ENCODE measurements around the gene WDR55. TPM values are rescaled to one million over a fixed set of nuclear protein-coding genes. Genes with fewer than 3 reads are reported as not detected.
"Not testable (repeated sequence)": the region's sequence is repeated elsewhere in the genome, so short reads cannot be mapped to it uniquely, and the experiment has no call there.

The WDR55 gene
- total and polyA plus RNA-seq, 5 donors from 2014 or later: 17.6 to 47.5 (median 22.0) TPM

DNA sequence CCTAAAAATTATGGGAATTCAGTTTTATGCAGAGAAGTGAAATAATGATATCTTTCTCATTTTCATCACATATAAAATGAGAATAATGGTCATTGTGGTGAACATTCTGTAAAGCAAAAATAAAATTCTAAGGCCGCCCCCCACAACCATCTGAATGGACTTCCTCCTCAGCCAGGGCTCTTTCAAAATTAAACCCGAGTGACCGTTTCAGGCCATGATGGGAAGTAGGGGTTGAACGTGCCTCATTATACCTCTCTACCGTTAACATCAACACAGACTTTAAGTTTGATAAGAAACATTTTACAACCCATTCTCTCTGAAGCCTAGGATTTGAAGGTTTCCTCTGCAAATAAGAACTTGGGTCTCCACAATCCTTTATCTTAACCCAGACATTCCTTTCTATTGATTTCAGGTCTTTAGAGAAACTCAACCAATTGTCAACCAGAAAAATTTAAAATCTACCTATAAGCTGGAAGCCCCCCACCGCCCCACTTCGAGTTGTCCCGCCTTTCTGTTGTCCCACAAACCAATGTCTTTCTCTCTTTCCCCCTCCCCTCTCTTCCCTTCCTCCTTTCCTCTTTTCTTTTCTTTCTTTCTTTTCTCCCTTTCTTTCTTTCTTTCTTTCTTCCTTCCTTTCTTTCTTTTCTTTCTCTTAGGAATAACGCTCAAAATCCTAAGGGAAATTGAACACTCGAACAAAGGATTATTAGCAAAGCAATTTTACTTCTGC lies 27.2 kb upstream of the WDR55 start:
- peaks cover 6% of the 10 kb centered on the region for H3K36me3 ChIP-seq (ENCODE audit: control insufficient read depth, insufficient read depth, low read length)
- H3K4me1 Mint-ChIP-seq: peaks cover 18 to 52% (median 35%) of the 10 kb centered on the region in 4 donors

GRCh38 chr5:140638898-140639147 lies 25.9 kb upstream of the WDR55 start:
- not testable (repeated sequence) for H3K36me3 Mint-ChIP-seq; H3K27me3 Mint-ChIP-seq; DNase-seq; H3K9me3 Mint-ChIP-seq; H3K27me3 ChIP-seq (ENCODE audit: control insufficient read depth, insufficient read depth, low read length); ATAC-seq (ENCODE audit: low read depth in 2 of 2); H3K9me3 ChIP-seq (ENCODE audit: control insufficient read depth in 2 of 2, low read length in 2 of 2)
- H3K4me1 ChIP-seq (ENCODE audit: control insufficient read depth, insufficient read depth, low read length, poor library complexity, severe bottlenecking): peaks cover 16% of the 10 kb centered on the region
- peaks cover 11% of the 10 kb centered on the region for H3K36me3 ChIP-seq (ENCODE audit: control insufficient read depth, insufficient read depth, low read length)
- Mint-ChIP-seq H3K4me3 (peak overlapping the region; percentile 93 to 98 (median 95)), H3K27ac (peak overlapping the region; percentile 92 to 97 (median 92)), H3K4me1 (peaks cover 18 to 45% (median 29%) of the 10 kb centered on the region in 4 donors)
- peak overlapping the region; percentile 83 for H3K27ac ChIP-seq (ENCODE audit: insufficient read depth, low read length, poor library complexity, severe bottlenecking)
- H3K4me3 ChIP-seq (ENCODE audit: low read depth, low read length): peak overlapping the region; percentile 93

More for the DNA sequence above, 27.2 kb upstream of the WDR55 start:
- H3K27me3 ChIP-seq (ENCODE audit: control insufficient read depth, insufficient read depth, low read length): peaks cover 3% of the 10 kb centered on the region
- no peak overlapping the region for H3K27ac ChIP-seq (ENCODE audit: insufficient read depth, low read length, poor library complexity, severe bottlenecking)
- DNase-seq (no peak), ATAC-seq (ENCODE audit: low read depth in 2 of 2) (no peak)
- no peak overlapping the region for H3K4me3 ChIP-seq (ENCODE audit: low read depth, low read length)
- Mint-ChIP-seq H3K4me3 (peak overlapping the region; percentile 27 to 93 (median 66)), H3K9me3 (peaks cover 0 to 1% (median 0%) of the 10 kb centered on the region in 7 donors), H3K27me3 (peaks cover 10% of the 10 kb centered on the region), H3K27ac (peak overlapping the region; percentile 15 to 80 (median 69)), H3K36me3 (no peaks in the 10 kb centered on the region)
- H3K4me1 ChIP-seq (ENCODE audit: control insufficient read depth, insufficient read depth, low read length, poor library complexity, severe bottlenecking): peaks cover 25% of the 10 kb centered on the region
- H3K9me3 ChIP-seq (ENCODE audit: control insufficient read depth in 2 of 2, low read length in 2 of 2): no peaks in the 10 kb centered on the region

GRCh38 chr5:140639148-140639981 lies 25.3 kb upstream of the WDR55 start, which contains the start of gene TMCO6:
TMCO6 (plus strand) TSS chr5:140639451; CDS start chr5:140639528, 77 bp downstream.
- Histone ChIP-seq H3K27ac (ENCODE audit: insufficient read depth, low read length, poor library complexity, severe bottlenecking) (peak within 1 kb of the TSS; percentile 83), H3K9me3 (ENCODE audit: control insufficient read depth in 2 of 2, low read length in 2 of 2) (no peaks in the 10 kb centered on the region), H3K4me1 (ENCODE audit: control insufficient read depth, insufficient read depth, low read length, poor library complexity, severe bottlenecking) (peaks cover 16% of the 10 kb centered on the region), H3K36me3 (ENCODE audit: control insufficient read depth, insufficient read depth, low read length) (peaks cover 16% of the 10 kb centered on the region), H3K27me3 (ENCODE audit: control insufficient read depth, insufficient read depth, low read length) (no peaks in the 10 kb centered on the region), H3K4me3 (ENCODE audit: low read depth, low read length) (peak within 1 kb of the TSS; percentile 93)
- peak within 1 kb of the TSS; percentile 93 to 98 (median 95) for H3K4me3 Mint-ChIP-seq
- H3K4me1 Mint-ChIP-seq: peaks cover 18 to 47% (median 31%) of the 10 kb centered on the region in 4 donors
- peaks cover 0 to 1% (median 0%) of the 10 kb centered on the region in 7 donors for H3K9me3 Mint-ChIP-seq
- H3K27ac Mint-ChIP-seq: peak within 1 kb of the TSS; percentile 92 to 97 (median 94)
- DNase-seq (peak; percentile 93 to 96 (median 96)), ATAC-seq (ENCODE audit: low read depth in 2 of 2) (peak; percentile 99)
- H3K27me3 Mint-ChIP-seq: no peaks in the 10 kb centered on the region
- H3K36me3 Mint-ChIP-seq: peaks cover 12% of the 10 kb centered on the region

- H3K27ac ChIP-seq (ENCODE audit: insufficient read depth, low read length, poor library complexity, severe bottlenecking): no peak overlapping the region
- Mint-ChIP-seq H3K9me3 (peaks cover 0 to 1% (median 0%) of the 10 kb centered on the region in 7 donors), H3K4me1 (peaks cover 20 to 66% (median 34%) of the 10 kb centered on the region in 4 donors), H3K36me3 (peaks cover 19% of the 10 kb centered on the region), H3K4me3 (peak overlapping the region; percentile 0 to 94 (median 28)), H3K27ac (no peak overlapping the region), H3K27me3 (no peaks in the 10 kb centered on the region)
- ATAC-seq (ENCODE audit: low read depth in 2 of 2) (no peak), DNase-seq (no peak)
- H3K9me3 ChIP-seq (ENCODE audit: control insufficient read depth in 2 of 2, low read length in 2 of 2): no peaks in the 10 kb centered on the region
- peaks cover 26% of the 10 kb centered on the region for H3K4me1 ChIP-seq (ENCODE audit: control insufficient read depth, insufficient read depth, low read length, poor library complexity, severe bottlenecking)
- no peaks in the 10 kb centered on the region for H3K27me3 ChIP-seq (ENCODE audit: control insufficient read depth, insufficient read depth, low read length)
- no peak overlapping the region for H3K4me3 ChIP-seq (ENCODE audit: low read depth, low read length)
- peaks cover 24% of the 10 kb centered on the region for H3K36me3 ChIP-seq (ENCODE audit: control insufficient read depth, insufficient read depth, low read length)
Measured at GRCh38 chr5:140641716-140642115, 23.0 kb upstream of the WDR55 start.

DNA sequence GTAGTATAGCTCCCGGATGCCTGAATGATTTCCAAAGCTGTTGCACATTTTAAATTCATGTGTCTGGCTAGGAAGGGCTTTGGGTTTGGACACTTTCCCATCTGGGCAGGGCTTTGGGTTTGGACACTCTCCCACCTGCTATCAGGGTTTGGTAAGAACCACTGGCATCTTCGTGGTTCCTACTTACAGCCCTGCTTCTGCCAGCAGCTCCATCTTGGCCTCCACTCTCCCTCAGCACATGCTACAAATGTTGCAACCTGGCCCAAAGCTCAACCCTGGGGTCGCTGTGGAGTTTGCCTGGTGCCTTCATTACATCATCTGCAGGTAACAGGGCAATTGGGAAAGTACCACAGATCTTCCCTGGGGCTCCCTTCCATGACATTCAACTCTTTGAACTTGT lies 22.0 kb upstream of the WDR55 start:
- H3K9me3 ChIP-seq (ENCODE audit: control insufficient read depth in 2 of 2, low read length in 2 of 2): no peaks in the 10 kb centered on the region
- DNase-seq (no peak), ATAC-seq (ENCODE audit: low read depth in 2 of 2) (no peak)
- Mint-ChIP-seq H3K27ac (no peak overlapping the region), H3K36me3 (peaks cover 23% of the 10 kb centered on the region), H3K27me3 (no peaks in the 10 kb centered on the region), H3K4me3 (peak overlapping the region in 1 of 4 donors; percentile 94), H3K4me1 (peaks cover 18 to 74% (median 34%) of the 10 kb centered on the region in 4 donors), H3K9me3 (peaks cover 0 to 1% (median 0%) of the 10 kb centered on the region in 7 donors)
- peaks cover 32% of the 10 kb centered on the region for H3K4me1 ChIP-seq (ENCODE audit: control insufficient read depth, insufficient read depth, low read length, poor library complexity, severe bottlenecking)
- H3K36me3 ChIP-seq (ENCODE audit: control insufficient read depth, insufficient read depth, low read length): peaks cover 24% of the 10 kb centered on the region
- no peak overlapping the region for H3K4me3 ChIP-seq (ENCODE audit: low read depth, low read length)
- no peaks in the 10 kb centered on the region for H3K27me3 ChIP-seq (ENCODE audit: control insufficient read depth, insufficient read depth, low read length)
- H3K27ac ChIP-seq (ENCODE audit: insufficient read depth, low read length, poor library complexity, severe bottlenecking): no peak overlapping the region

DNA sequence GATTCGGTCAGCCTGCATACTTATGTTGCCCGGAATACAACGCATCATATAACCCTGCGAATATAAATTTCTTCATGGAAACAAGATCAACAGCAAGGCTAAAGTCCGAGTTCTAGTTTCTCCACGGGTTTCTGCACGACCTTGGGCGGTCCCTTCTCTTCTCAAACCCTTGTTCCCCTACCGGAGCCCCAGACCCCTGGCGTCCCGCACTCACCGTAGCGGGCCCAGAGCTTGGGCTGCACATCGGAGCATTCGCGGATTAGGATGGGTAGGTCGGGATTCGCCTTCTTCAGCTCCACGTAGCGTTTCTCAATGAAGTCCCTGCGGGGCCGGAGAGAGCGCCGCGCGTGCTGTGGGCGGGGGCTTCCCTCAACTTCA lies 17.7 kb upstream of the WDR55 start:
- H3K27me3 ChIP-seq (ENCODE audit: control insufficient read depth, insufficient read depth, low read length): no peaks in the 10 kb centered on the region
- H3K4me3 ChIP-seq (ENCODE audit: low read depth, low read length): peak overlapping the region; percentile 93
- peaks cover 28% of the 10 kb centered on the region for H3K4me1 ChIP-seq (ENCODE audit: control insufficient read depth, insufficient read depth, low read length, poor library complexity, severe bottlenecking)
- peak overlapping the region; percentile 97 for H3K27ac ChIP-seq (ENCODE audit: insufficient read depth, low read length, poor library complexity, severe bottlenecking)
- Mint-ChIP-seq H3K36me3 (peaks cover 44% of the 10 kb centered on the region), H3K4me3 (peak overlapping the region; percentile 97 to 99 (median 98)), H3K9me3 (no peaks in the 10 kb centered on the region), H3K4me1 (peaks cover 12 to 77% (median 31%) of the 10 kb centered on the region in 4 donors), H3K27me3 (no peaks in the 10 kb centered on the region), H3K27ac (peak overlapping the region; percentile 66 to 99 (median 97))
- peaks cover 45% of the 10 kb centered on the region for H3K36me3 ChIP-seq (ENCODE audit: control insufficient read depth, insufficient read depth, low read length)
- DNase-seq (no peak), ATAC-seq (ENCODE audit: low read depth in 2 of 2) (no peak)
- no peaks in the 10 kb centered on the region for H3K9me3 ChIP-seq (ENCODE audit: control insufficient read depth in 2 of 2, low read length in 2 of 2)

DNA sequence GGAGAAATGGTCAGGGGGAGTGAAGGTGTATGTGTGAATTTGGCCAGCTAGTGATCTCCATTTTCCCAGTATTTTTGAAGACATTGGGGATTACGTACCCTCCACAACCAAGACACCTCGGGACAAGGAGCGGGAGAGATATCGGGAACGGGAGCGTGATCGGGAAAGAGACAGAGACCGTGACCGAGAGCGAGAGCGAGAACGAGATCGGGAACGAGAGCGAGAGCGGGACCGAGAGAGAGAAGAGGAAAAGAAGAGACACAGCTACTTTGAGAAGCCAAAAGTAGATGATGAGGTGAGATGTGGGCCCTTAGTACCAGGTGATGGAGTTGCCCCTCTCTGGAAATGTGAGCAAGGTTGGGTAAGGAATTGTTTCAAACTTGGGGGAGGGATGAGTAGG lies 5.8 kb upstream of the WDR55 start:
- Histone ChIP-seq H3K27me3 (ENCODE audit: control insufficient read depth, insufficient read depth, low read length) (no peaks in the 10 kb centered on the region), H3K9me3 (ENCODE audit: control insufficient read depth in 2 of 2, low read length in 2 of 2) (no peaks in the 10 kb centered on the region), H3K27ac (ENCODE audit: insufficient read depth, low read length, poor library complexity, severe bottlenecking) (no peak overlapping the region), H3K4me3 (ENCODE audit: low read depth, low read length) (no peak overlapping the region), H3K4me1 (ENCODE audit: control insufficient read depth, insufficient read depth, low read length, poor library complexity, severe bottlenecking) (peaks cover under 1% of the 10 kb centered on the region), H3K36me3 (ENCODE audit: control insufficient read depth, insufficient read depth, low read length) (peaks cover 90% of the 10 kb centered on the region)
- Mint-ChIP-seq H3K27me3 (no peaks in the 10 kb centered on the region), H3K27ac (peak overlapping the region in 1 of 3 donors; percentile 67), H3K4me1 (peaks cover 3 to 19% (median 11%) of the 10 kb centered on the region in 4 donors), H3K4me3 (peak overlapping the region in 2 of 4 donors; percentile 83 to 84), H3K9me3 (no peaks in the 10 kb centered on the region), H3K36me3 (peaks cover 71% of the 10 kb centered on the region)
- DNase-seq (no peak), ATAC-seq (ENCODE audit: low read depth in 2 of 2) (no peak)

Data from CD4-positive, CD25-positive, alpha-beta regulatory T cell (primary cell).